ENCODE data around the gene SMIM7.

GRCh38 chr19:16659464-16659831 is 496 bp downstream of the SMIM7 start:
- TF ChIP-seq CTCF (IDR thresholded peaks at IDR 0.05) = no peak
- no peak for TF ChIP-seq POLR2AphosphoS5 (IDR thresholded peaks at IDR 0.05; ENCODE audit: insufficient read depth in 1 of 2, low read depth in 1 of 2)
- TF ChIP-seq POLR2A (IDR thresholded peaks at IDR 0.05) = no peak

Data from vagina (tissue), 2 donors.